Measurements from ENCODE around the gene LAMA5.

LAMA5 gene

DNA sequence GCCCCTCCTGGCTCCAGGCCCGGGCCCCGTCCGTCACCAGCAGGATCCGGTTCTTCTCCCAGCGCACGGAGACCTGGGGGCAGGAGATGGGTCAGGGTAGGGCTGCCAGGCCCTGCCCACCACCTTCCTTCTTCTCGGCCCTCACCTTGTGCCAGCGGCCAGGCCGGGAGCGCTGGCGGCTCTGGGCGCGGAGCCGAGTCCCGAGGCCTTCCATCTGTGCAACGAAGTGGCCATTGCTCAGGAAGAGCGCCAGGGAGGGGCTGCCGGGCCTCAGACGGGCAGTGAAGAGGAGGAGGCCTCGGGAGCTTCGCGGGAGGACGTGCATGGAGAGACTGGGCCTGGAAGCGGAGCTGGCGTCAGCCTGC, 56.4 kb downstream of the LAMA5 start:
- DNase-seq = no peak

DNA sequence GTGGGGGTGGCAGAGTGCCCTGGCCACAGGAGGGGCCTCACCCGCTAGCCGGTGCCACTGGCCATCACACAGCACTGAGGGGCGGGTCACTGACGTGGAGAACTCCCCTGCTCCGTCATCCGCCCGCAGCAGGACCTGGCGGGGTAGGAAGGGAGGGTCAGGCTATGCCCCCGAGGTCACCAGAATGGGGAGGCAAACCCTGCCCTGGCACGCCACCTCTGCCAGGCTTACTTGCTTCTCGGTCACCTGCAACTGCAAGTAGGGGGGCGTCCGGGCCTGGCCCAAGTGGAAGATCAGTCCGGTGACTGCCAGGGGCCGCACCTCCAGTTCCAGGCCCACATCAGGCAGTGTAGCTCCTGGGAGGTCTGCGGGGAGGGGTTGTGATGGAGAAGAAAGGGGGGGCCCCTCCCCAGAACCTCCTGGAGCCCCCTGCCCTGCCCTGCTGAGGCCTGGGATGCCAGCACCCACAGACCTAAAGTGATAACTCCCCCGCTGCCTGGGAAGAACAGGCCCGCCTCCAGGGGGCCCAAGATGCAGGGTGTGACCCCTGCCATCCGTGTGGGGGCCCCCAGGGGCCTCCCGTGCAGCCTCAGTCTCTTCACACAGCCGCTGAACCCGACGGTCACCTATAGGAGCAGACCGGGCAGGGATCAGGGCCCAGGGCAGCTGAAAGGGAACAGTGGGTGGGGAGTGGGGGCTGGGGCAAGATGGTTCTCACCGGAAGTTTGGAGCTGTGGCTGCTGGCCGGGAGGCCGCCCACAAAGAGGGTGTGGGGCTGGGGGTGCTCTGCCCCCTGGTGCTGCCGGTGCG, 57.0 kb downstream of the LAMA5 start:
- DNase-seq = no peak

DNA sequence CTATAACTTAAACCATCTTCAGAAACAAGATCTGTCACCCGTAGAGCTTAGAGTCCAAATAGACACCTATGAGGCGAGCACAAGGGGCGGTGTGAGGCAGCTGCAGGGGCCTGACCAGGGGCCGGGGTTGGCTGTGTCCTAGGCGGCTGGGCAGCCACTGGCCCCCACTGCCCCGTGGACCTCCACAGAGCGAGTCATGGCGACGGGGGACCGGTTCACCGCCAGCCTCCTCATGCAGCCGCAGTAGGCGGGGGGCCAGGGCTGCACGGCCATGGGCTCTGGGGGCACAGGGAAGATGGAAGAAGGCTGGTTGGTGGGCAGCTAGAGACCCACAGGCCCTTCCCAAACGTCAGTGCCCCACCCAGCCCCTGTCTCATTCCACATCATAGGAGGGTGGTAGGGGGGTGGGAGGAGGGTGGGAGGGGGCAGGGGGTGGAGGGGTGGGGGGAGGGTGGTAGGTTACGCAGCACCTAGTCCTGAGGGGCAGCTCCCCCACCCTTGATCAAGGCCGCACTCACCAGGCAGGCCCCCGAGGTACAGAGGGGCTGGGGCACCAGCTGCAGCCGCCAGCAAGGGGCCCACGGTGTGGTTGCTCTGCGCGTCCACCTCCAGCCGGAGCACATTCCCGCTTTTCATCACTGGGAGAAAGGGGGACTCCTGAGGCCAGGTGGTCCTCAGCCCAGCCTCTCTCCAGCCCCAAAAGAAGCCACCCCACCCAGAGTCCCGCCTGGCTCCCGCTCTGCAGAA, 57.7 kb downstream of the LAMA5 start:
- no peak for DNase-seq

DNA sequence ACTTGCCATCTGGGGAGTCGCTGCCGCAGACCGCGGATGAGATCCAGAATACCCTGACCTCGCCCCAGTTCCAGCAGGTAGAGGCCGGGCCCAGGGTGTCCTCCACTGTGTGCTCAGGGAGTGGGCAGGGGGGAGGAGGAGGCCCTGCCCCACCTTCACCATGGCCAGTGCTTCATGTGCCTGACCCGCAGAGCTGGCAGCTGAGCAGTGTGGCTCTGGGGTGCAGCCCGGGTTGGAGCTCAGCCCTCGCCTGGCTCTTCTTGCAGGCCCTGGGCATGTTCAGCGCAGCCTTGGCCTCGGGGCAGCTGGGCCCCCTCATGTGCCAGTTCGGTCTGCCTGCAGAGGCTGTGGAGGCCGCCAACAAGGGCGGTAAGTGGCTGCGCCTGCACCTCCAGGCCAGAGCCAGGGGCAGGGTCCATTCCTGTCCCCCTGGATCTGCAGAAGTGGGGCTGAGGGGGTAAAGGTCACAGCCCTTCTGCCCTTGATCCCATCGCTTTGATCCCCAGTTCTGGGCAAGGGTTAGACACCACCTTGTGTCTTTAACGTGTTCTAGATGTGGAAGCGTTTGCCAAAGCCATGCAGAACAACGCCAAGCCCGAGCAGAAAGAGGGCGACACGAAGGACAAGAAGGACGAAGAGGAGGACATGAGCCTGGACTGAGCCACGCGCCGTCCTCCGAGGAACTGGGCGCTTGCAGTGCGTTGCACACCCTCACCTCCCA, 58.9 kb downstream of the LAMA5 start:
- DNase-seq = no peak

DNA sequence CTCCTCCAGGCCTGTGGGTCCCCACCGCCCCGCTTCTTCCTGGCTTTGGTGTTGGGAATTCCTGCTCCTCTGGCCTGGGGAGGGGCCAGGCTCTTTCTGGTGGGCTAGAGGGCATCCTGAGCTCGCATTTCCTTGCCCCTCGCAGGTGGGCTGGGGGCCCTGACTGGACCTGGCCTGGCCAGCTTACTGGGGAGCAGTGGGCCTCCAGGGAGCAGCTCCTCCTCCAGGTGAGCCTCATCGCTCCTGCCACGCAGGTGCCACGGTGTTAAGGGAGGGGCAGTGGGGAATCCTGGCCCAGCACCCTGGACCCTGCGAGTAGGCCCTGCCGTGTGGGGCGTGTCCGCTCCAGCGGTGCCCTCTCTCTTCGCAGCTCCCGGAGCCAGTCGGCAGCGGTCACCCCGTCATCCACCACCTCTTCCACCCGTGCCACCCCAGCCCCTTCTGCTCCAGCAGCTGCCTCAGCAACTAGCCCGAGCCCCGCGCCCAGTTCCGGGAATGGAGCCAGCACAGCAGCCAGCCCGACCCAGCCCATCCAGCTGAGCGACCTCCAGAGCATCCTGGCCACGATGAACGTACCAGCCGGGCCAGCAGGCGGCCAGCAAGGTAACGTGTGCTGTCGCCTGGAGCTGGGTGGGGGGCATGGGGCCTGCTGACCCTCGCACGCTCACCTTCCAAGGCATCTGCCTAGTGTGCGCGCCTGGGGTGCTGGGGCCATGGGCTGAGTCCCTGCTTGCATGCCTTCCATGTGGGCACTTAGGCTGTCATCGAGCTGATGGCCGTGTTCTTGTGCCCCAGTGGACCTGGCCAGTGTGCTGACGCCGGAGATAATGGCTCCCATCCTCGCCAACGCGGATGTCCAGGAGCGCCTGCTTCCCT, 59.6 kb downstream of the LAMA5 start:
- DNase-seq = no peak

DNA sequence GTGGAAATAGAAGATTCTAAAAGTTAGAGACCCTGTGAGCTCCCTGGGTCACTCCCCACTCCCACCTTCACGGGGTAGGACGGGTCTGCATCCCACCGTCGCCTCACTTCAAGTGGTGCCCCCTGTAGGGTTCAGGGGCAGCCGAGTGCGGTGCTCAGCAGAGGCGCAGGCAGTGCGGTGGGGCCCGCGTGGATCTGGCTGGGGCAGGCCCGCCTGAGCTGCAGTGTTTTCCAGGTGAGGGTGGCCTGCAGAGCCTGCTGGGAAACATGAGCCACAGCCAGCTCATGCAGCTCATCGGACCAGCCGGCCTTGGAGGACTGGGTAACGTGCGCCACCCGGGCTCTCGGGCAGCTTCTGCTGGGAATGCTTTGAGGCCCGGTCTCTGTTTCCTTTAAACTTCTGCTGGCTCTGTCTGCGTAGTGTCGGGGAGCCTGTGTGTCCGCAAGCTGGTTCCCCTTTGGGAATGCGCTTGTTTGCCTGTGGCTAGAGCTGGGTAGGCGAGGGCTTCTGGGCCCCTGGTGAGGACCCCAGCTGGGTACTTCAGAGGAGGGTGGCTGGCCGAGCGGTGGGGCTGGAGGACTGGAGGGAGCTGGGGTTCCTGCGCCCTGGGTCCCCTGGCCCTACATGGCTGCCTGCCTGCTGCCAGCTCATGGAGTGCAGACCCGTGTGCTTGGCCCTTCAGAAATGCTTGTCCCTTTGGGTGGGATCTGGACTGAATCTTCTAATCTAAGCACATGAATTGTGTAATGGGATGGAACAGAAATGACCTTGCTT, 60.5 kb downstream of the LAMA5 start:
- no peak for DNase-seq

DNA sequence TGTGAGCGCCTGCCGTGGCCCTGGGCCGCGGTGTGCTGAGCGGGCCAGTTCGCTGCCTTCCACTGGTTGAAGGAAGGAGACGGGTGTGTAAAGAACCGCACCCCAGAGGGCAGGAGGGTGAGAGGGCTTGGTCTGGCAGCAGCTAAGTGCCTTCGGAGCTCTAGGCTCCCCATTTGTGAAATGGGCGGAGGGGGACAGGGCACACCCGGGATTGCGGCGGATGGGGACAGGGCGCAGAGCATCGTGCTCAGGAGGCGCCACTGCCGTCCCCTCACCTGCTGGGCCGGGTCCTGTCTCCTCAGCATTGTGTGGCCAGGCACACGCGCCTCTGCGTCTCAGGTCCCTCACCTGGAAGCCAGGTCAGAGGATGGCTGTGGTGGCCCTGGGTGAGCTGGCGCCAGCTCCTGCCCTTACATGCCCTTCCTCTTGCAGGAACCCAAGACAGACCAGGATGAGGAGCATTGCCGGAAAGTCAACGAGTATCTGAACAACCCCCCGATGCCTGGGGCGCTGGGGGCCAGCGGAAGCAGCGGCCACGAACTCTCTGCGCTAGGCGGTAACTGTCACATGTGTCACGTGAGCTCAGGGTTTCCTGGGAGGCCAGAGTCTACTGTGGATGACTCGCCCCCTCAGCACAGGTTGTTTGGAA, 61.2 kb downstream of the LAMA5 start:
- no peak for DNase-seq

DNA sequence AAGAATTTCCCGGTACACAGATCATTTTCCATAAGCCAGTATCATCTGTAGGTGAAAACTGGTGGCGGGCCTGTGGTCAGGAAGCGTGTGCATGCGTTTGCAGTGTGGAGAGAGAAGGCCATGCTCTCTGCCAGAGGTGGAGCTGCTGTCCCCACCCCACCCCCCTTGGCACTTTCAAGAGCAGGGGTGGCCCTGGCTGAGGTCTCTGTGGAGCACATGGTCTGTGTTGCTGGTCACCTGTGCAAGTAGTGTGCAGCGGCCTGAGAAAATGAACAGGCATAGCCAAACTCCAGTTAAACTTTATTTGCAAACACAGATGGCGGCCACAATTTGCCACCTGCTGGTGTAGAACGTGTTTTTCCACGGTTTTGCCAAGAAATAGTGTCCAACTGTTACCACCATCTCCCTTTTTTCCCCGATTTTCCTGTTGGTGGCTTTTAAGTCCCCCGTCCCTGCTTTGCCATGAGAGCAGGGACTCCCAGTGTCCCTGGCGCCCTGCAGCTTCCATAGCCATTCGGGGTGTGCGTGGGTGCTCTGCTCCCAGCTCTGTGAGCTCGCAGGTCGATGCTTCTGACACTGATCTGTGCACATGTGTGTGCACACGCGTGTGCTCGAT, 61.9 kb downstream of the LAMA5 start:
- DNase-seq = no peak

DNA sequence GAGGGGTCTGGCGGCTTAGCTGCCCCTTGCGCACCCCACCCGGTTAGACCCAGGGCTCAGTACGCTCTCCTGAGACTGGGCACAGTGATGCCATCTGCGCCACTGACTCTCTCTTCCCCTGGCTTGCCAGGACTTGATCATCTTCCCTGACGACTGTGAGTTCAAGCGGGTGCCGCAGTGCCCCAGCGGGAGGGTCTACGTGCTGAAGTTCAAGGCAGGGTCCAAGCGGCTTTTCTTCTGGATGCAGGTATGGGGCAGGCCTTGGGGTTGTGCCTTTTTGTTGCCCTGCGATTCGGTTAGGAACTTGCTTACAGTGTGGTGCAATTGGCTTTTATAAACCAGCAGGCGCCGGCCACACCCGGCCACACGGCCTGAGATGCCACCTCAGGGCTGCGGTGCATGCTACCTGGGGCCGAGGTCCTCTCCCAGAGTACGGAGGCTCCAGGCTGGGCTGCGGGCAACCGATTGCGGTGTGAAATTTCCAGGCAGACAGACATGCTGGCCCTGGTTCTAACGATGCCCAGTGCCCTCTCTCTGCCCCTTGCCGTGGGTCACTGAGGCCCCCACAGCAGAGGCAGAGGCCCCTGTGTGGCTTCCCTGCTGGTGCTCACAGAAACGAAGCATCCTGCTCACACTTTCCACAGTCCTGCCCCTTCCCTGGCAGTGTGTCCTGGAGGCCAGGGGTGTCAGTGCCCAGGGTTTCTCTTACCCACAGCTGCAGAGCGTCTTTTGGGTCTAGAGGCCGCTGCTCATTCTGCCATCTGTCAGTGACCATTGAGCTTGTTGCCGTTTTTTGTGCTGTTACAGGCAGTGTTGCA, 62.6 kb downstream of the LAMA5 start:
- no peak for DNase-seq

DNA sequence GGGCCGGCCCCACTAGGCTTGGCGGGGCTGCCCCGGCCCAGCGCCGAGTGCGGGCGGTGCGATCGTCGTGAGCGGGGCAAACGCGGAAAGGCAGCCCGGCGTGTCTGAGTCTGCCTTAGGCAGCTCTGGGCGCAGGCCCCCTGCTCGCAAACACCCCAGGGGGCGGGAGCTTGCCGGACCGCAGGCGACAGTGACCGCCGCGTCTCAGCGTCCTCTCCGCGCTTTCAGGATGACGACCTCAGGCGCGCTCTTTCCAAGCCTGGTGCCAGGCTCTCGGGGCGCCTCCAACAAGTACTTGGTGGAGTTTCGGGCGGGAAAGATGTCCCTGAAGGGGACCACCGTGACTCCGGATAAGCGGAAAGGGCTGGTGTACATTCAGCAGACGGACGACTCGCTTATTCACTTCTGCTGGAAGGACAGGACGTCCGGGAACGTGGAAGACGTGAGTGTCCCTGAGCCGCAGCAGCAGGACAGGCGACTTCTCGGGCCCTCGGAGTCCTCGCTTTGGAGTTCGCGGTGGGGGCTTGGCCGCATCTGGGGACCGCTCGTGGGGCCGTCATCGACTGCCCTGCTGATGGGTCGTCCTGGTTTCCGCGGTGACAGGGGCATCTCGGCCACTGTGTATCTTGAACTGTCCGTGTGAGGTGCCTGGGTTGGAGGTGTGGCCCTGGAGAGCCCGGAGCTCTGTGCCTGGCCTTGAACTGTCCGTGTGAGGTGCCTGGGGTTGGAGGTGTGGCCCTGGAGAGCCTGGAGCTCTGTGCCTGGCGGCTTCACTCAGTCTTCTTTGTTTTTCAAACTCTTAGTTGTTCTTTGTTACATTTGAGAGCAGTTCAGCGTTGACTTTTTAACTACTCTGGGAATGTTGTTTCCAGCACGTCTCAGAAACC, 63.5 kb downstream of the LAMA5 start:
- peak; percentile 30 for DNase-seq

DNA sequence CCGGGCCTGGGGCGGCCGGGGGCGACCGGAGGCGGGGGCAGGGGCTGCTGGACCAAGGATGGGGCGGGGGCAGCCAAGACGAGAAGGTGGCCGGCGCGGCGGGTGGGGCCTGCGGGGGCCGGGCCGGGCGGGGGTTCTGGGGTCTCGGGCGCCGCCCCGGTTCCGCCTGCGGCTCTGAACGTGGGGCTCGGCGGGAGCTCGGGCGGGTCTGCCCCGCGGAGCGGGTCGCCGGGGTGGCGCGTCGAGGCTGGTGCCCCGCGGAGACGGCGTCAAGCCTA, 64.1 kb downstream of the LAMA5 start:
- no peak for DNase-seq

DNA sequence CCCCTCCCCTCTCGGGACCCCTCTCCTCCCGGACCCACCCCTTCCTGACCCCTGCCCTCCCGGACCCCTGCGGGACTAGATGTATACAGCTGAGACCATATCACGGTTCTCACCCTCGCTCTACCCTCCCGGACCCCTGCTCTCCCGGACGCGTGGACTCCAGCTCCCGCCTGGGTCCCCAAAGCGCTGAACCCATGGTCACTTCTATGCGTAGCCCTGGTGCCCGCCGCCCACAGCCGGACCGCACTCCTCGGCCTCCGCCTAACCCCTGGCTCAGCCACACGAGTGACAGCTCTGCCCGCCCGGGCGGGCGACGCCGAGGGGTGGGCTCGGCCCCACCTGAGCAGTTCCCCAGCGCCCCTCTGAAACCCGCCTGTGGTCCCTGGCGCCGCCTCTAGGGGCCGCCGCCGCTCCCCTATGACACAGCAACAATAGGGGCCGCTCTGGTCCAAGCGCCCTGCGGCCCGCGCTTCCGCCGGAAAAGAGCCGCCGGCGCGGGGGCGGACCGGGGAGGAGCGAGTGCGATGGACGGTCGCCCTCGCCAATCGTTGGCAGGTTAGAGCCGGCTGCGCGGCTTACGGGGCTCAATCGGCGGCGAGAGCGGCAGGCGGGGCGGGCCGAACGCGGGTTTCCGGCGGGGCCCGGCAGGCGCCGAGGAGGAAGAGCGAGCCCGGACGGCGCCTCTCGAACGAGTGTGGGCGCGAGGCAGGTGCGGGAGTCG, 64.6 kb downstream of the LAMA5 start, which contains the start of gene ADRM1:
TSS of gene ADRM1 (plus strand) at position 657 of the 721 bp plus-strand sequence. CDS start 572 bp downstream, outside the sequence.
- DNase-seq = peak; percentile 95

DNA sequence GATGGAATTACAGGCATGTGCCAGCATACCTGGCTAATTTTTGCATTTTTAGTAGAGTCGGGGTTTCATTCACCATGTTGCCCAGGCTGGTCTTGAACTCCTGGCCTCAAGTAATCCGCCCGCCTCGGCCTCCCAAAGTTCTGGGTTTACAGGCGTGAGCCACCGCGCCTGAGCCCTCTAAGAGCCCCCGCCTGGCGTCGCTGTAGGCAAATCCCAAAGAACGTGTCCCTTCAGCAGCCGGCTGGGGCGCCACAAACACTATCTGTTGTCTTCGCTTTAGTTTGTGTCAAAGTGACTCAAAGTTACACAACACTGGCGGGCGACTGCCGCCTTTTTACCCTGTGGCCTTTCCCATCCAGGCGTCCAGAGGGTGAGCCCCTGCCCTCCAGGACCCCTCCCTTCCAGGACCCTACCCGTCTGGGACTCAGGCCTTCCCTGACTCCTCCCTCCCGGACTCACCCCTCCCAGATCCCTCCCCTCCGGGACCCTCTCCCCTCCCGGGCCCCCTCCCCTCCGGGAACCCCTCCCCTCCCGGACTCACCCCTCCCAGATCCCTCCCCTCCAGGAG, 65.3 kb downstream of the LAMA5 start:
- peak; percentile 89 for DNase-seq

DNA sequence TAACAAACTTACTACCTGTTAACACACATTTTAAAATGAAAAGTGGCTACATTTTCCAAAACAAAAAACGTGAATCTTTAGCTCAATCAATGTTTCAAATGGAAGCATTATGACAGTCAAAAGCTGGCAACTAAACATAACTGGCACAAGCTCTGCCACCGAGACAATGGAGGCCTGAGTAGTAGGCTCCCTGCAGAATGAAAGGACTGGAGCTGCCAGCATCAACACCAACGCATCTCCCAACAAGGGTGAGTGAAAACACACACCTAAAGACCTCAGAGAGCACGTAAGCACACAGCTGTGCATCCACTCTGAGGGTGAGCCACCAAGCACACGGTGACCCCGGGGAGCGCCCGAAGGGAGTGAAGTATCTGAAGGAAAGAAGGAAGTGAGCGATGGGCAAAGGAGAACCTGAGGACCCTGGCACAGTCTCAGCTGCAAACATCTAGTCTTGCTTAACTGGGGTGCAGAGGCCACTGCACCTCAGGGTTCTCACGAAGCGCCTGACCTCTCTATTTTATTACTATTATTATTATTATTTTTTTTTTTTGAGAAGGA, 65.9 kb downstream of the LAMA5 start:
- no peak for DNase-seq

DNA sequence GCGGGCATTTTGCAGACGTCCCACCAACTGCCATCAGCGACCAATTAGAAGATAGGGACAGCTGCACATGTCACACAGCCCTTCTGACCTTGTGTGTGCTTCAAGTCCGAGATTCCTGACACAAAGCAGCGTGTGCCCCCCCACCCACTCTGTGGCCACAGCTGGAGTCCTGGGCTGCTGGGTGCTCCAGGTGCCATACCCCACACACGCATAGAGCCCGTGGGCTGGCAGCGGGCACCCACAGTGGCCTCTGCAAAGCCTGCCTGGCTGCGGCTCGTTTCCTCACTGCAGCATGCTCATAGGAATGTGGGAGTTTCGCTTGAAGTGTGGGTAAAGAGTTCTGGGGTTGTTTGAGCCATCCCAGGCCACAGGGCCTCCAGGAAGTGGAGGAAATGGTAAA, 66.8 kb downstream of the LAMA5 start:
- DNase-seq = no peak

DNA sequence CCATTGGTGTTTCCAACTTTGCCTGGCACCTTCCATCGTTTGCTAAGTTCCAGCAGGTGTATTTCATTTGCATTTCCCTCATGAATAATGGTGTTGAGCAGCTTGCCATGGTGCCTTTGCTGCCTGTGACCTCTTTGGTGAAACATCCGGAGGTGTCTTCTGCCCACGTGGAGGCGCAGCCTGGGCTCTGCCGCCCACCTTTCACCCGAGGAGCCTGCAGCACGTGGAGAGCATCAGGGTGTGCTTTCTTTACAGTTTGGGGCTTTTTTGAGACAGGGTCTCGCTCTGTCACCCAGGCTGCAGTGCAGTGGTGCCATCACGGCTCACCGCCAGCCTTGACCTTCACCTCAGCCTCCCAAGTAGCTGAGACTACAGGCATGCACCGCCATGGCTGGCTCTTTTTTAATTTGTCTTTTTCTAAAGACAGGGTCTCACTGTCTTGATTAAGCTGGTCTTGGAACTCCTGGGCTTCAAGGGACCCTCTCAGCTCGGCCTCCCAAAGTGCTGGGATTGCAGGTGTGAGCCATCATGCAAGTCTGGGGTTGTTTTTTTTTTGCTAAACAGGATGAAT, 67.4 kb downstream of the LAMA5 start:
- DNase-seq = no peak

DNA sequence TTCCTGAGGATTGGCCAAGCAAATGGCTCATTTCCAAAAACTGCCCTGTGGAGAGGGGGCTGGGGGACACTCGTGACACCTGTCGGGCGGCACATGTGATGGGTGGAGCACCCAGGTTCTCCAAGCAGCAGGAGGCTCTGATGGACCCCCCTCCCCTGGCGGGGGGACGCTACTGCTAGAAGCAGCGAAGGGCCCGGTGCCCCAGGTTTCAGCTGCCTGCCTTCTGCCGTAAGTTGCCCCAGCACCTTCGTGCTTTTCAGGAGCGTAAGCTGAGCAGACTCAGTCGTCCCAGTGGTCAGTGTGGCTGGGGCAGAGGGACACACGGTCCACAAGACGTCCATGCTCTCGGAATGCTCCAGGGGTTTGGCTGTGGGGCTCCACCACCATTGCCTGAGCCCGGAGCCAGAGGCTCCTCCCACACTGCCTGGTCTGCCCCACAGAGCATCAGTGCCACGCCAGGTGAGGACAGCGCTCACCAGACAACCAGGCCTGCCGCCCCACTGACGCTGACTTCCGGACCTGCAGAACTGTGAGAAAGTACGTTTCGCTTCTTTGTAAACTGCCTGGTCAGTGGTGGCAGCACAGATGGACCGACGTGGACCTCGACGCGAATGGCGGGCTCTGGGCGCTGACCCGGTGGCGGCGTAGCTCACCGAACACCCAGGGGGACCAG, 68.4 kb downstream of the LAMA5 start:
- no peak for DNase-seq
